MG63 (cell line): ENCODE measurements around the gene ATG2A. TPM values are rescaled to one million over a fixed set of nuclear protein-coding genes. Genes with fewer than 3 reads are reported as not detected.

Experiments
- DNase-seq: peaks from one replicate; pipeline ENCODE4 v3.0.0-alpha.2; 2020
- H3K27me3 ChIP-seq: fragments of 250-450 bp; sonication (Bioruptor Pico); 2 replicates; pipeline ENCODE4 v1.5.1; 2020; ENCODE audit warnings: mild to moderate bottlenecking, moderate library complexity
- H3K36me3 ChIP-seq: fragments of 250-450 bp; sonication (Bioruptor Pico); 2 replicates; pipeline ENCODE4 v1.5.1; 2020; ENCODE audit warnings: mild to moderate bottlenecking, moderate library complexity
- H3K4me3 ChIP-seq: fragments of 250-450 bp; sonication (Bioruptor Pico); 2 replicates; pipeline ENCODE4 v1.5.1; 2020; ENCODE audit warnings: mild to moderate bottlenecking, moderate library complexity
- H3K9me3 ChIP-seq: fragments of 250-450 bp; sonication (Bioruptor Pico); 2 replicates; pipeline ENCODE4 v1.5.1; 2020; ENCODE audit warnings: mild to moderate bottlenecking, moderate library complexity
- total RNA-seq: library from RNA; depleted of rRNA; stranded (reverse); fragments of >200 nt; shearing (Covaris generic); gene quantifications from 2 replicates; pipeline ENCODE4 v1.2.3, GENCODE V29; 2014; ENCODE audit warnings: low replicate concordance

The ATG2A gene
- total RNA-seq, 1 experiment from 2014 or later = 4.6 TPM

DNA sequence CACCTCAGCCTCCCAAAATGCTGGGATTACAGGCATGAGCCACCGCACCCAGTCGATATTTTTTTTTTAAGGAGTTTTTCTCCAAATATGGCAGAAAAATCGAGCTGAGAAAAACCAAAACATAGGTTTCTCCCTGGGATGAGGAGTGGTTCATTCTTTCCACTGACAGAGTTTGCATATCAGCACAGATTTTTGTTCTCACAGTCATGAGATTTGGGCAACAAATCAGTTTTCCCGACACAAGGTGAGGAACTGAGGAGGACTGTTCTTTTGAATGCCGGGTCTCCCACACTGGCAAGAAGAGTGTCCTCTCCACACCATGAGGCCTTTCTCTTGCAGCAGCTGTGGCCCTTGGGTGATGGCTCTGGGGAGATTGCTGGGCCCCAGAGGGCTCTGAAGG, 34.8 kb downstream of the ATG2A start:
- no peak overlapping the region for H3K4me3 ChIP-seq
- no peaks in the 10 kb centered on the region for H3K27me3 ChIP-seq
- no peaks in the 10 kb centered on the region for H3K9me3 ChIP-seq
- DNase-seq = no peak
- no peaks in the 10 kb centered on the region for H3K36me3 ChIP-seq

DNA sequence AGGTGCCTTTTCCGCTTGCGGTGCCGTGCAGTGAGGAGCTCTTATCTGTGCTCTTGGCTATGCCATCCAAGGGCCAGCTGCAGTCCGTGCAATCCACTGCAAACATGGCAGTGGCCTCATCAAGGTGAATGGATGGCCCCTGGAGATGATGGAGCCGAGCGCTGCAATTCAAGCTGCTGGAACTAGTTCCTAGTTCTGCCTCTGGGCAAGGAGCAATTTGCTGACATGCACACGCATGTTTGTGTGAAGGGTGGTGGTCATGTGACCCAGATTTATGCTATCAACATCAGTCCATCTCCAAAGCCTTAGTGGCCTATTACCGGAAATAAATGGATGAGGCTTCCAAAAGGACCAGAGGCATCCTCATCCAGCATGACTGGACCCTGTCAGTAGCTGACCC, 35.5 kb downstream of the ATG2A start:
- Histone ChIP-seq H3K4me3 (no peak overlapping the region), H3K27me3 (no peaks in the 10 kb centered on the region), H3K9me3 (no peaks in the 10 kb centered on the region), H3K36me3 (peaks cover 7% of the 10 kb centered on the region)
- DNase-seq = no peak

DNA sequence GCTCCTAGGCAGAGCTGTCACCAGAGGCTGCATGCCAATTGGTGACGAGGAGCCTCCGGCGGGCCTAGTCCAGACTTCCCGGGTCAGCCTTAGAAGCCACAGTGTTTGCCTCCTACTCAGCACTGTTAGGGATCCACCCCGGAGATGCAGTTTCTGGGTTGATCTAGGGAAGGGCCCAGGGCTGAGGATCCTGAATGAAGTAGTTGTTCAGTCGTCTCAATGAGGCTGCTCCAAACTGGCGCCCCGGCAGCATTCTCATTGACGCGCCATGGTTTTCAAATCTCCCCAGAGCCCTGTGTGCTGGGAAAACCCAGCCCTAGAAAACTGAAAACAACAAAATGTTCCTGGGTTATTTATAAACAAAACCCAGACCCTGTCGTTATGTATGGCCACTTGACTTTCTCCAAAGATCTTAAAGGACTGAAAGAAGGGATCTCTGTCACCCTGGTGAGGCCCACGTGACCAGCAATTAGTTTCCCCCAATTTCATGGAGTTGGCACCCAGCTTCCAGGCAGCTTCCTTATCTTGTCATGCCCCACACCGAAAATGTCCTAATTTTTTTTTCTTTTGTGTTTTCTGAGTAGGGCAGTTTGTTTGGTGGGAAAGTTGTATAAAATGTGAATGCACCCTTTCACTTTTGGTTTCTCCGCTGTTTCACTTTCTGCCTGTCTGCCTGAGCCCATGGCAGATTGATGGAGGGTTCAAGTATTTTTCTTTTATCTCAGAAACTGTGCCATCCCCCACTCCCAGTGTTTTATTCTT, 36.6 kb downstream of the ATG2A start:
- Histone ChIP-seq H3K4me3 (no peak overlapping the region), H3K36me3 (peaks cover 16% of the 10 kb centered on the region), H3K27me3 (no peaks in the 10 kb centered on the region), H3K9me3 (no peaks in the 10 kb centered on the region)
- DNase-seq = no peak

DNA sequence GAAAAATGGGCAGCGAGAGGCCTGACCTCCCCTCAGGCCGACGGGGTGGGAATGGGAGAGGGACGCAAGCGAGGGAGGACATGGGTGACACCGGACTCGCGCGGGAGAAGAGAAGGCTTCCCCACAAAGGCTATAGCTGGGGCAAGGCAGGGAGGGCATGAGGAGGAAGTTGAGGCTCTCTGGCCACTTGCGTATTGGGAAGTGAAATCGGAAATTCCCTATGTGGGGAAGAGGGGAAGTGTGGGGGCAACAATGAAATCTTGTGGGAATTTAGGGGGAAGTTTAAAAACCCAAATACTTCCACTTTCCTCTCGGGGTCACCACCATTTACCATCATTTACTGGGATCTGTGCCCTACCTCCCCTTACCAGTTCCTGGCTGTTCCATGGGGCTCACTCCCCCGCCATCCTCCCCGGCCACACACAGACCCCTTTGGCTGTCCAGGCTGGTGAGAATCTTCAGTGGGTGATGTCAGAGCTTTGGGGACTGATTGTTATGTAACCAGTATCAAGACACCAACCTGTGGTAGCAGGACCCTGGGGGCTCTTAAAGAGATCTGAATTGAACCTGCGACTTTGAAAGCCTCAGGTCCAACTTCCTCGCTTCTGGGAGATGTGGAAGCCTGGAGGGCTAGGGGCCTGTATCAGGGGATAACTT, 37.6 kb downstream of the ATG2A start:
- H3K9me3 ChIP-seq = no peaks in the 10 kb centered on the region
- no peaks in the 10 kb centered on the region for H3K27me3 ChIP-seq
- H3K36me3 ChIP-seq = peaks cover 26% of the 10 kb centered on the region
- H3K4me3 ChIP-seq = peak overlapping the region; percentile 92
- DNase-seq = no peak

DNA sequence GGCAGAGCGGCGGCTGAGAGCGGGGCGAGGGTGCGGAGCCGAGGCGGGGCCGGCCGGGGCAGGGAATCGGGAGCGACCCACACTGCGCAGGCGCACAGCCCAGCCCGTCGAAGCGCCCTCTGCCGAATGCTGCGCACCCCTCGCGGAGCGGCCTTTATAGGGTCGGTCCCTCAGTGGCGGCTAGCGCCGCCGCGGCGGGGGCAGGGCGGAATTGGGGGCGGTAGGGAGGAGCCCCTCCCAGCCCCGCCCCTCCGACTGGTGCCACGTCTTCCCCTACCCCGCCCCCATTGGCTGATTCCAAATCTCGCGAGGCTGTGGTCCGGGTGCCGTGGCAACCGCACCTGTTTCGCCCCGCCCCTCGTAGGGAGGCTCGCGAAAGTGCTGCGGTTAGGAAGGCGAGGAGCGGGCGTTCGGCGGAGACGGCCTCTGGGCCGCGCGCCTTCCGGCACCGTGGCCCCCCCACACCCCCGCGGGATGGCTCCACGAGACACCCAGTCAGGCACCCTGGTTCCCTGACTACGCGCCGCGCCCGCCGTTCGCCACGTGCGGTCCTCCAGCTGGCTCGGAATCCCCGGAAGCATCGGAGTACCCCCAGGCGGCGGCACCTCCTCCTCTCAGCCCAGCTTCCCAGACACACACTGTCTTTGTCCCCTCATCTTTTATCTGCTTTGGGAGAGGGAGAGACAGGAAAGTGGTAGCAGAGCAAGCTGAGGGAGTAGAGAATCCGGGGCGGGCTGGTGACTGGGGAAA, 38.3 kb downstream of the ATG2A start, which contains the start of gene EHD1:
EHD1 (minus strand) TSS at position 128 of the 750 bp plus-strand sequence. CDS start 157 bp downstream, outside the sequence.
- Histone ChIP-seq H3K36me3 (peaks cover 31% of the 10 kb centered on the region), H3K27me3 (no peaks in the 10 kb centered on the region), H3K4me3 (peak within 1 kb of the TSS; percentile 92), H3K9me3 (no peaks in the 10 kb centered on the region)
- peak; percentile 95 for DNase-seq

DNA sequence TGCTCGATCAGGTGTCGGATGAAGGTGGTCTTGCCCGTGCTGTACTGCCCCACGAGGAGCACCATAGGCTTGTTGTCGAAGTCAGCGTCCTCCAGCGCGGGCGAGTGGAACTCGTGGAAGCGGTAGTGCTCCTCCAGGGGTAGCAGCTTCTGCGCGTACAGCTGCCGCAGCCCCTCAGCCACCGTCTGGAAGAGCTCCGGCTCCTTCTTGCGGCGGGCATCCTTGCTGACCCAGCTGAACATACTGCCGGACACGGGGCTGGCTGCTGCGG, 38.9 kb downstream of the ATG2A start:
- H3K27me3 ChIP-seq = no peaks in the 10 kb centered on the region
- DNase-seq = no peak
- peak overlapping the region; percentile 92 for H3K4me3 ChIP-seq
- no peaks in the 10 kb centered on the region for H3K9me3 ChIP-seq
- peaks cover 35% of the 10 kb centered on the region for H3K36me3 ChIP-seq

DNA sequence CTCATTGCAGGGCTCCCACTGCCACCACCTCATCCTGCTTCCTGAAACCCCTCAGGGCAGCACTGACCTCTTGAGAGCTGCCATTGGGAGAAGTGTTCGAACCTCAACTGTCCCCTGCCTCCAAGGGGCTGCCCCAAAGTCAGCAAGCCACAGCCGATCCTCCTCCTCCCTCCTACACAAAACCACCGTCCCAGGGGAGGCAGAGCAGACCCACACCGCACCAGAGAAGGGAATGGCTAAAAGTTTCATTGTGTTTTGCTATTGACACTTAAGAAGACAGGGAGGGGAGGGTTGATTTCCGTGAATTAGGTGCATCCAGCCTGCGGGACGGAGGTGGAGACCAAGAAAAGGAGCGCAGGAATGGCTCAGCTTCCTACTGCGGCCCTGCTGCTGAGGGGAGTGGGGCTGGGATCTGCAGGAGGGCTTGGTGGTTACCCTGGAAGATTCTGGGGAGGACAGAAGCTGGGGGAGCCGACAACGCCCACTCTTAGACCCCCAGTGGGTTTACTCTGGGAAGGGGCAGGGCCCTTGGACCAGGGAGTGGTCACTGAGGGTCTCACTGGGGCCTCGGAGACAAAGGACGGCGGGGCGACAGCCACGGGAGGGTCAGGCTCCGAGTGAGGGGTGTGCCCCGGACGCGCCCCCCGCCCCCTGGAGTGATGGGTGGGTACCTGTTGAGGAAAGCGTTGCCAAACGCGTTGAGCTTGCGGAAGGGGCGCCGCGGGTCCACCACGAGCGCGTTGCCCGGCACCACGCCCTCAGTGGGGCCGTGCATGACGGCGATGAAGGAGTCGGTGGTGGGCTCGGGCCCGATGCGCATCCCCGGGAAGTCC, 39.4 kb downstream of the ATG2A start:
- no peak for DNase-seq
- Histone ChIP-seq H3K9me3 (no peaks in the 10 kb centered on the region), H3K27me3 (no peaks in the 10 kb centered on the region), H3K36me3 (peaks cover 40% of the 10 kb centered on the region), H3K4me3 (peak overlapping the region; percentile 92)

DNA sequence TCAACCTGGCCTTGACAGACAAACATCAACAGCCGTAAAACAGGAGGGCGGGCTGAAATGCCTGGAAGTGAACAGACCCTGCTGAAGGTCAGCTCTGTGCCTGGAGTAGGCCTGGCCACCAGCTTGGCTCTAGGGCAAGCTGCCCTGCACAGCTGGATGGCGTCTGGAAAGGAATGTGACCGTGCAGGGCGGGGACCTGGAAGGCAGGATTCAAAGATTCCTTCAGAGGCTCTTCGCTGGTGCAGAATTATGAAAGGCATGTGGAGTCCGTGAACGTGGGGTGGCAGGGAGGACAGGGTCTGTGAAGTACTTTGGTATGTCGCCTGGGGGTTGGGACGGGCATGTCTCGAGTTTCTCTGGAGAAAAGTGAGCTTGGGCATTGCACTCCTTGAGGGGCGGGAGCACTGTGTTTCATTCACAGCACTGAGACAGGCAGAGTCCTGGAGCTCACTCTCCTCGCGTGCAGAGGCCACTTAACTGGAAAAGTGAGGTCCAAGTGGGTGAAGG, 40.1 kb downstream of the ATG2A start:
- DNase-seq = peak; percentile 44
- Histone ChIP-seq H3K4me3 (peak overlapping the region; percentile 92), H3K27me3 (no peaks in the 10 kb centered on the region), H3K36me3 (peaks cover 44% of the 10 kb centered on the region), H3K9me3 (no peaks in the 10 kb centered on the region)

DNA sequence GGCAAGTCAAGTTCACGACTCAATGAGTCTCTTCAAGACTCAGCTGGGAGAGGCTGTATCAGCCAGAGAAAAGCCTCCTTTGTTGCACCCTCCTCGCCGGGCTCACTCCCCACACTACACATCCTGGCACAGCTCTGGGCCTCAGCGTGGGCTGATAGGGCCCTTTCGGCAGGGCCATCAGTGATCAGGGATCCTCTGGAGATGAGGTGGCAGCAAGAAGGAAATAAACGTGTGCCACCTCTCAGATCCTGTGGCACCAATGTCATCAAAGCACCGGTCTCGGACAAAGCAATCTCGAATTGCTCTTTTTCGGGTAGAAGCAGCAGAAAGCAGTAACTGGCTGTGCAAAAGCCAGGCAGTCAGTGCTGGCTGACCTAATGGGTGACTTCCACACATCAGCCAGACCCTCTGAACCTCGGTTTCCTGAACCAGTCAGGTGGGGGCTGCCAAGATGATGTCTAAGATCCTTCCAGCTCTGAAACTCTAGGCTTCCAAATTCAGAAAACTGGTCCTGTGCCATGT, 40.7 kb downstream of the ATG2A start:
- DNase-seq = no peak
- Histone ChIP-seq H3K9me3 (no peaks in the 10 kb centered on the region), H3K36me3 (peaks cover 50% of the 10 kb centered on the region), H3K27me3 (no peaks in the 10 kb centered on the region), H3K4me3 (peak overlapping the region; percentile 92)

DNA sequence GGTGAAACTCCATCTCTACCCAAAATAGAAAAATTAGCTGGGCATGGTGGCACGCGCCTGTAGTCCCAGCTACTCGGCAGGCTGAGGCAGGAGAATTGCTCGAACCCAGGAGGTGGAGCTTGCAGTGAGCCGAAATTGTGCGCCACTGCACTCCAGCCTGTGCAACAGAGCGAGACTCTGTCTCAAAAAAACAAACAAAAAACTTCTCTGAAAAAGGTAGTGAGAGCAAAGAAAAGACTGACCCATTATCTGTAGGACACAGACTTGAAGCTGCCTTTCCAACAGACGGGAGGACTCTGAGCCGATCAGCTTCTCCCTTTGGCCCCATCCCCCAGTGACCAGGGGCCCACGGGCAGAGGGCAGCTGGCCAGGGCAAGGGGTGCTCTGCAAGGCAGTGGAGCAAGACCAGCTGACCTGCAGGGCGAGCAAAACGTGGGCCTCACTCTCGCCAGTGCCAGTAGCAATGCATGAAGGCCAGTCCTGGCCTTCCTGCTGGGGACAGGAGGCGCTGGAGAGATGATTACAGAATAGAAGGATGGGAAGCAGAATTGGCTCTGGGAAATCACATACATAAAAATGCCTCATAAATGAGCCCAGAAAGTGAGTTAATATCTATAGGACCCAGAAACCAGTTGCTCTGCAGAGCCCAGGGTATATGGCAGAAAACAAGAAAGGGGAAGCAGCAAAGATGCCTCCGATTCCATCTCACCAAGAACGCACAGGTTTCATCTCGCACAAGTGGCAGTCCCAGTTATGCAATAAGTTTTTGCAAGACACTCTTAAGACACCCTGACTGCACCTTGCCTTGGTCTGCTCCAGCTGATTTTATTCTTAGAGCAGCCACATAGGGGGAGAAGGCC, 41.4 kb downstream of the ATG2A start:
- Histone ChIP-seq H3K4me3 (peak overlapping the region; percentile 92), H3K36me3 (peaks cover 53% of the 10 kb centered on the region)
- no peak for DNase-seq

DNA sequence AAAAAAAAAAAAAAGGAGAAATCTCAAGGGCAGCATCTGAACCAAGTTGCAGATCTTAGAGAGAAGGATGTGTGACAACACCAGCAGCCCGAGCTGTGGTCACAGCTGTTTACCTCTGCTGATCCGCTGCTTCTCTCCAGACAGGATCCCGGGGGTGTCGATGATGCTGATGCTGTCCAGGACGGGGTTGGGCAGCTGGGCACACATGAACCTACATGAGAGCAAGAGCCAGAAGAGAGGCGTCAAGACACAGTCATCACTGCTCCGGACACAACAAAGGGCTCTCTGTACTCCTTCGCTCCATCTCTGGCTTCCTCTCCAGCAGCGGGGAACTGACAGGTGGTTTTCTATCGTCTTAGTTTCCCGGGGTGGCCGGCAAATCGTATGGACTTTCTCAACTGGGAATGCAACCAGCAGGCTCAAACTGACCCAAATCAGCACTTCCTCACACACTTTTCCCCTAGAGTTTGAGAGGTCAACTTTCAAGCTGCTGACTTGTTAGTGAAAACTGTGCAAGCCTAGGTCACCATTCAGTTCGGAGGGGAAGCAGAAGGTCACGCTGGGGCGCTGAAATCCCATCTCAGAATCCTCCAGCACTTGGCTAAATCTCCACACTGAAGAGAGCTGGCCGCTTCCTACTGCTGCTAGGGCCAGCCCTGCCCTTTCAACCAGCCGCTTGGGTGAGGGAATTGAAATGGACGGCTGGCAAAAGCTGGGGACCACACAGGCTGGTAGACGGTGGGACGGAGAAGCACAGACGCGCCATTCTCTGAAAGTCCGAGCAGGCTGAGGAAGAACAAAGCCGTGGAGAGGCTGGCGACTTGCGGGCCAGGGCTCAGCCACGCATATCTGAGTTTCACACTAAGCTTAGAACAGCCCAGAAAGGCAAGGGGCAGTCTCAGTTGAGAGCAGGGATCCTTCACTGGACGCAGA, 42.4 kb downstream of the ATG2A start:
- DNase-seq = no peak
- Histone ChIP-seq H3K9me3 (no peaks in the 10 kb centered on the region), H3K36me3 (peaks cover 53% of the 10 kb centered on the region), H3K27me3 (no peaks in the 10 kb centered on the region), H3K4me3 (no peak overlapping the region)

More for the DNA sequence above, 41.4 kb downstream of the ATG2A start:
- Histone ChIP-seq H3K9me3 (no peaks in the 10 kb centered on the region), H3K27me3 (no peaks in the 10 kb centered on the region)

DNA sequence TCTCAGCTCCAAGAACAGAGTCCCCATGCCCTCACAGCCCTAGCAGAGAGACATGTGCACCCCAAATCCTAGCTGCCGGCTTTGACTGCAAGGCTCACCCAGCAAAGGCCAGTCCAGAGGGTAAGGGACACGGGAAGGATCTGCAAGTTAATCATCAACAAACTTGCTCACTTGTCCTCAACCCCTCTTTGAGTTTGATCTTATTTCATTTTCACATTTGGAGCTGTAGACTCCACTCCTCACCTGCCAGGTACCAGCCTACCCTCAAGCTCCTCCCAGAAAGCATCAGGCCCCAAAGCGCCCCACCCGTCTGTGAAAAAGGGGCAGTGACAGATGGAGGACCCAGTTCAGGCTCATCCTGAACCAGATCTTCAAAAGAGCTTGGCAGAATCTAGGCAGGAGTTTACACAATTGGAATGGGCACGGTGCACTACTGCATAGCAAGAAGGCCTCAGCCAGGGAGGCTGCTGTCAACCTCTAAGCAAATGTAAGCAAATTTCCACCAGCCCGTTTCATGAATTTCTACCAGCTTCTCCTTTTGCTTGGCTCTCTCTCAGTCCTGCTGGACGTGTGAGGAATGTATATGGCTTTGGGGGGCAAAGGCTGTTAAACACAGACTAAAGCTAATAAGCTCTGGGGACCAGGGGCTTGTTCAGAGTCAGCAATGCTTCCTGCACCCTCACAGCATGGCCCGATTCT, 44.1 kb downstream of the ATG2A start:
- no peak overlapping the region for H3K4me3 ChIP-seq
- peaks cover 60% of the 10 kb centered on the region for H3K36me3 ChIP-seq
- DNase-seq = no peak
- no peaks in the 10 kb centered on the region for H3K9me3 ChIP-seq
- no peaks in the 10 kb centered on the region for H3K27me3 ChIP-seq

DNA sequence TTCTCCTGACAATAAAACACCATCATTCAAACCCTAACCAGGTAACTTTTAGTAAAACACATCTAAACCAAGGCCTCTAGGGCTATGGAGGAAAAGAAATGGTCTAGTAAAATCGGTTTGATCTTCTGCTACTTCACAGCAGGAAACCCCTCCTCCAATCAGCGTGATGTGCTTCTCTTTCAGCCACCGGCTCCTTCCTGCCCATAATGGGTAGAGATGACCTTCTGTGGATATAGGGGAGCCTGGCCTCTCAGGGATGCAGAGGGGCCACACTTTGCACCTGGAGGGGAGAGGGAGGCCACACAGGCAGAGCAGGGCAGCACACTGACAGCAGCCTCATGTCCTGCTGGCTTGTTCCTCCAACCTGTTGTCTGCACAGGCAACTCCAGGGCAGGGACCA, 45.5 kb downstream of the ATG2A start:
- no peaks in the 10 kb centered on the region for H3K9me3 ChIP-seq
- peaks cover 60% of the 10 kb centered on the region for H3K36me3 ChIP-seq
- H3K27me3 ChIP-seq = no peaks in the 10 kb centered on the region
- H3K4me3 ChIP-seq = no peak overlapping the region
- DNase-seq = no peak

DNA sequence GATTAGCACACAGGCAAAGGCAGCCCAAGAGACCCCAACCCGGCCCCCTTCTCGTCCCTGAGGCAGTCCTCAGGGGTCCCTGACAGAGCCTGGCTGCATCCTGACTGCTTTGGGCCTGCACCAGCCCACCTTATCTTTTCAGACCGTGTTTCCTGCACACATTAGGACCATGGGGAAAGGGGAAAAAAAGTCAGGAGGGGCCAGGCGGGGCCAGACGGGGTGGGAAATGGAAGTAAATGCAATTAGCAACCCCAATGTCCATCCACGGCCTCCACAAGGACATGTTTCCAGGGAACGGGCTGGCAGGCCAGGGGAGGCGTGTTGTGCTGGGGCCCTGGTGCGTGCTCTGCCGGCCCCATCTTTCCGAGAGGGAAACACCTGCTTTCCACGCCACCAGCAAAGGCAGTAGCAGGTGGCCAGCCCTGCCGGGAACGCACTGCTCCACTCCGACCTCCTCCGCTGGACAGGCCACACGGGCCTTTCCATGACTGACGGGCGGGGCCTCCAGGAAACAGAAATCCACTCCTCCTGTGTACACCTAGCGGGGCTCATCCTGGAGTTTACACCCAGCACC, 46.0 kb downstream of the ATG2A start:
- no peak overlapping the region for H3K4me3 ChIP-seq
- no peak for DNase-seq
- H3K27me3 ChIP-seq = no peaks in the 10 kb centered on the region
- H3K9me3 ChIP-seq = no peaks in the 10 kb centered on the region
- H3K36me3 ChIP-seq = peaks cover 60% of the 10 kb centered on the region
